ENCODE results near the gene NPR2.

The NPR2 gene

DNA sequence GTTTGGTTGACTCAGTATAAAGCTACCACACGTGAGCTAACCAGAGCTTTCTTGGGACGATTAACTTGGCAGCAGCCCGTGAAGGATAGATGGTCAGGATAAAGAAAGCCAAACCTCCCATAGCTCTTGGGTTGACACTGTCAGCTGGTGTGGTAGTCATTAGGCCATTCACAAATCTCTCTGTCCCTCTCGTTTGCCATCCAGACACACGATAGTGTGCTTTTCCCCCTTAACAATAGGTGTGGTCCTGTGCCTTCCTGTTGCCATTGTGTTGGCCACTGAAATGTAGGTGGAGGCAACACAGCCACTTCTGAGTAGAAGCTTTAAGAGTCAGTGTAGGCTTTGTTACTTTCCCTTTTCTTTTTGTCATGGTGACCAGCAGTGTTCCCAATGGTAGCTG is 67.1 kb downstream of the NPR2 start:
- no peak for DNase-seq (ENCODE audit: low spot score)
- TF ChIP-seq CTCF (IDR thresholded peaks at IDR 0.05; ENCODE audit: extremely low read depth, missing control alignments): no peak

Measured in GM20000 (cell line).